NCI-H2227 treated with DMSO at 0.1 percent for 48 hours (cell line): ENCODE results near the gene PRKAR1B.
"Not testable (repeated sequence)": the region's sequence is repeated elsewhere in the genome, so short reads cannot be mapped to it uniquely, and the experiment has no call there.

Experiments
- DNase-seq: peaks from one replicate; lab custom pipeline; 2025; lab: John Stamatoyannopoulos, UW

The PRKAR1B gene

DNA sequence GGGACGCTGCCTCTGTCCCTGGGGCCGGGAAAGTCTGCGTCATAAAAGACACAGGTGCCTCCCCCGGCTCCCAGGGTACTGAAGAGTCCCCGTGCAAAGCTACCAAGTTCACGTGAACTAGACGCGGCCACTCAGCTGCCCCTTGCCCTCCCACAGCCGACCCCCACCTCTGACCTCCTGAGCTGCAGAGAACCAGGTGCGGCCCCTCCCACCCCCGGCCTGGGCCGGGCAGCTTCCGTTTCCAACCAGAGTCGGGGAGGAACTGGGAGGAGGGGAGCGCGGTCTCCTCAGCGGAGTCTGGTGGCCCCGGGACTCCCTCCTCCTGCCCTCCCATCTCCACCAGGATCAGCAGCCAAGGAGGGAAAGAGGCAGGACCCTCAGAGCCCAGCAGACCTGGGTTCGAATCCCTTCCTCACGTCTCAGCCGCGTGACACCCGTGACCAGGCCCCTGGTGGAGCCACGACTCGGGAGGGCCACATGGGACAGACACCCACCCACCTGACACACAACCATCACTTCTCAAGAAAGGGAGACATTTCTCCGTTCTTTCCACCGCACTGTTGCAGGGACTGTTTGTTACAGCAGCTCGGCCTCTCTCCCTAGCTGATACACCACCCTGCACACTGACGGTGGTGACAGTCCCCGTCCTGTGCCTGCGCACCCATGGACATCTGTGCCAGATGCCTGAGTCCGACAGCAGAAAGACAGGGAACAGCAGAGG is 170.1 kb downstream of the PRKAR1B start:
- no peak for DNase-seq

DNA sequence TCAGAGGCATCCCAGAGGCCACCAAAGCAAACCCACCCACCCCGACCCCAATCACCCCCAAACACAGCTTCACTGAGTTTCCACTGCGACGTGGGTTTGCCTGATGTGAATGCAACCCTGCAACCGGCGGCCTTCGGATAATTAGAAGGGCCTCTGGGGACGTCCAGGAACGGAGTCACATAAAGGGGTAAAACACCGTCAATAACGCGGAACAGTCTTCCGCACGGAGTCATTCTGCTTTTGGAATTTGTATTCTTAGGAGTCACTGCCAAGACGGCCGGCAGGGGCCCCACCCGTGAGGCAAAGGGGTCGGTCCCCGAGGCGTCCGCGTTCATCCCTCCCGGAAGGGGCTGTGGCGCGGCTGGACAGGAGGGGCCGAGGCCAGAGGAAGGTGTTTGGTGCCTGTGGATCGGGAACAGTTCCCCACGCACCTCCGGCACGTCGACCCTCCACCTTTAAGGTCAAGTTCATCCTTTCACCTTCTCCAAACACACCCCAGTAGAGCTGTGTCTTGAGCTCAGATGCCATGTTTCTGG is 170.7 kb downstream of the PRKAR1B start:
- no peak for DNase-seq

DNA sequence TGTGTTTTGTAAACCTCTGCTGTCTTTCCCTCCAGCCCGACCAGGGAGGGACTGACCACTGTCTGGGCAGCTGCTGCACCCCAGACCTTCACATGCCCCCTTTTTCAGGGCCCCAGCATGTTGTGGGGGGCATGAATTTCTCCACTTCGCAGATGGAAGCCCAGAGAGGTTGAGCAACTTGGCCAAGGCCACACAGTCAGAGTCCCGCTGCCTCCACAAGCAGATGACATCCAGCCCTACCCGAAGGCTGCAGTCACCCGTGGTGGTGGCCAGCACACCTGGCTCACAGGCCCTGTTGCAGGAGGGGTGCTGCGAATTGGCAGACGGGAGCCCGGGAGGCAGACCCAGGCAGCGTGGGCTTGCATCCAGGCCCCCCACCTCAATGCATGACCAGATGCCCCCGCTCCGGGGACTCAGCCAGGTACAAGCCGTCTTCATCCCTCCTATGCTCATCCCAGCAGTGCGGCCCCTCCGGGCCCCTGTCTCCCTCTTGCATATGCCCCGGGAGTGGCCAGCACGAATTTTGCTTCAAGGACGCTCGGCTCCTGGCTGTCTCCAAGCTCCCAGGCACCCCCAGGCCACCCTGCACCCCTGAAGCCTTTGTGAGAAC is 171.4 kb downstream of the PRKAR1B start:
- no peak for DNase-seq

DNA sequence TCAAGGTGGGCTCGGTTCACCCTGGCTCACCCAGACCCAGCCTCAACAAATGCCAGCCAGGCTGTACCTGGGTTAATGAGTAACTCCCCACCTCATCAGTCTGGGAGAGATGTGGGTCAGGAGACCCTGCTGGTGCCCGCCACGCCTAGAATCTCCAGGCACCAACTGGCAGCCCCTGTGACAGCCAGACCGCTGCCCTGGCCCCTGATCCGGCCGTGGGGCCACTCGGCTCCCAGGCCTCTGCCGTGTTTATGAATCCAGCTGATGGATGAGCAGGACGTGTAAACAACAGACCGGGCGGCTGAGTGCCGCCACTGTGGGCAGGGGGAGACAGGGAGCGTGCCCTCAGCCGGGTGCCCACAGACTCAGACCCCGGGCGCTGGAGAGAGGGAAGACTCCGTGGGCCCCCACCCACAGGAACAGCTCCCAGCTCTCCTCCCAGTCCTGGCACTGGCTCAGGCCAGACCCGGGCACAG is 173.4 kb downstream of the PRKAR1B start:
- DNase-seq = no peak

DNA sequence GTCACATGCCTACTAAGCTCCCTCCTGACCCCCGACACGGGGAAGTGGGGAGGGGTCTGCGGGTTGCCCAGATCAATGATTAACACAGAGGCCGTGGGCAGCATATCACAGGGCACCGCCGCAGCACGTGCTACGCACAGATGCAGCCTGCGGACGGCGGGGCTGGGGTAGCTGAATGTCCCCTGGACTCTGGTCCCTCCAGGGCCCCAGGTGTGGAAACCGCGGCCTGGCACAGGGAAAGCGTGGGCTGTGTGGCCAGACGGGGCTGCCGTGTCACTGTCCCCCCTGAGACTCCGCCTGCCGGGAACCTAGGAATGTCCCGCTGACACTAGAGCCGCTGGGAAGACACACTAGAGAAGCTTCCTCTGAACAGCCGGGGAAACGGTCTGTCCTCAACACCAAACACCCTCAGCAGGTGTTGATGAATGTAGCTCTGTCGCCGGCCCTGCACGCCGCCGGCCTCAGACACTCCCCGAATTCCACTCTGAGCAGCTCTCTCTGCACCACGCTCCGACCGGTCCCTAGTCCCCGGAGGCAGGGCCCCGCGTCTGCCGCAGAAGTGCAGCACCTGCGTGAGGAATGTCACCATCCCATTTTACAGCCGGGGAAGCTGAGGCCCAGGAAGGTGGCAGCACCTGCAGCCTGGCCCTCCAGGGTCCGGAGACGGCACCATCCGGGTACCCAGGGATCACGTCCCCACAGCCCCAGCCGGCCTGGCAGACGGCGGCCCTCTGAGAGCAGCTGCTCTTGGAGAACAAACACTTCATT is 174.0 kb downstream of the PRKAR1B start:
- DNase-seq = no peak

DNA sequence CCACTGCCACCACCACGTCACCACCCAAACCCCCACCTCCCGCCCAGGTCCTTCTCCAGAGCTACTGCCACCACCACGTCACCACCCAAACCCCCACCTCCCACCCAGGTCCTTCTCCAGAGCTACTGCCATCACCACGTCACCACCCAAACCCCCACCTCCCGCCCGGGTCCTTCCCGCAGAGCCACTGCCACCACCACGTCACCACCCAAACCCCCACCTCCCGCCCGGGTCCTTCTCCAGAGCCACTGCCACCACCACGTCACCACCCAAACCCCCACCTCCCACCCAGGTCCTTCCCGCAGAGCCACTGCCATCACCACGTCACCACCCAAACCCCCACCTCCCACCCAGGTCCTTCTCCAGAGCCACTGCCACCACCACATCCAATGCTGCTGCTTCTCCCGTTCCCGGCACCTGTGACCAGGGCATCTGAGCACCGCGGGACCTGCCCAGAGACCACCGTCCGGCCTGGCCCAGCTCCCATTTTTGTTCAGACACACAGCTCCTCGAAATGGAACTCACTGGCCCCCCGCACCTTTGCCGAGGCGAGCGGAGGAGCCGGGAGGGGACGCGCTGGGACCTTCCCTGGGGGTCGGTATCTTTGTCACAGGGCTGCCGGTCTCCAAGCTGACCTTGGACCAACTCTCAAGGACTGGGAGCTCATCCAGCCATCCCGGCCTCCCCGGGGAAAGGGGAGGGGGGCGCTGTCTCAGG is 174.8 kb downstream of the PRKAR1B start:
- not testable (repeated sequence) for DNase-seq

DNA sequence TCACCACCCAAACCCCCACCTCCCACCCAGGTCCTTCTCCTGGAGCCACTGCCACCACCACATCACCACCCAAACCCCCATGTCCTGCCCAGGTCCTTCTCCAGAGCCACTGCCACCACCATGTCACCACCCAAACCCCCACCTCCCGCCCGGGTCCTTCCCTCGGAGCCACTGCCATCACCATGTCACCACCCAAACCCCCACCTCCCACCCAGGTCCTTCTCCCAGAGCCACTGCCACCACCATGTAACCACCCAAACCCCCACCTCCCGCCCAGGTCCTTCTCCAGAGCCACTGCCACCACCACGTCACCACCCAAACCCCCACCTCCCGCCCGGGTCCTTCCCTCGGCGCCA is 175.5 kb downstream of the PRKAR1B start:
- not testable (repeated sequence) for DNase-seq

DNA sequence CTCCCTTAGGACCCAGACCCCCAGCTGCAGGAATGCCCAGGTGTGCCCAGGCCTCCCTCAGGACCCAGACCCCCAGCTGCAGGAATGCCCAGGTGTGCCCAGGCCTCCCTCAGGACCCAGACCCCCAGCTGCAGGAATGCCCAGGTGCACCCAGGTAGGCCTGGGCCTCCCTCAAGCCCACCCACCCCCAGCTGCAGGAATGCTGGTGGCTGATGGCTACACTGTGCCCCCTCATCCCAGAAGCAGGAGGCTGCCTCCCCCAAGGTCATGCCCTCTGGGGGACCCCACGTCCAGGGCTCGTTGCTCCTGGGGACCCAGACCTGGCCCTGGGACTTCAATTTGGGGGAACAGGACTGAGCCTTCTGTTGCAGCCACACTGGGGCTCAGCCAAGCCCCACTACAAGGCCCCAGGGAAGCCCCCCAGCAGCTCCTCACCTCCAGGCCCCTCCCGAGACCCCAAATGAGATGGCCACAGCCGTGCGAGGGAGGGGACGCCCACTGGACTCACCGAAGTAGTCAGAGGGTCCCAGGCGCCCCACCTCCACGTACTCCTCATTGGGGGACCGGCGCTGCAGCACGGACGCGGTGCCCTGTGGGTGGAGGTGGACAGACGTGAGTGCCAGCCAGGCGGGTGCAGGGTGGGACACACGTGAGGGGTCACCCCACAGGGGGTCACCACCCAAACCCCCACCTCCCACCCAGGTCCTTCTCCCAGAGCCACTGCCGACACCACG is 176.0 kb downstream of the PRKAR1B start:
- no peak for DNase-seq

DNA sequence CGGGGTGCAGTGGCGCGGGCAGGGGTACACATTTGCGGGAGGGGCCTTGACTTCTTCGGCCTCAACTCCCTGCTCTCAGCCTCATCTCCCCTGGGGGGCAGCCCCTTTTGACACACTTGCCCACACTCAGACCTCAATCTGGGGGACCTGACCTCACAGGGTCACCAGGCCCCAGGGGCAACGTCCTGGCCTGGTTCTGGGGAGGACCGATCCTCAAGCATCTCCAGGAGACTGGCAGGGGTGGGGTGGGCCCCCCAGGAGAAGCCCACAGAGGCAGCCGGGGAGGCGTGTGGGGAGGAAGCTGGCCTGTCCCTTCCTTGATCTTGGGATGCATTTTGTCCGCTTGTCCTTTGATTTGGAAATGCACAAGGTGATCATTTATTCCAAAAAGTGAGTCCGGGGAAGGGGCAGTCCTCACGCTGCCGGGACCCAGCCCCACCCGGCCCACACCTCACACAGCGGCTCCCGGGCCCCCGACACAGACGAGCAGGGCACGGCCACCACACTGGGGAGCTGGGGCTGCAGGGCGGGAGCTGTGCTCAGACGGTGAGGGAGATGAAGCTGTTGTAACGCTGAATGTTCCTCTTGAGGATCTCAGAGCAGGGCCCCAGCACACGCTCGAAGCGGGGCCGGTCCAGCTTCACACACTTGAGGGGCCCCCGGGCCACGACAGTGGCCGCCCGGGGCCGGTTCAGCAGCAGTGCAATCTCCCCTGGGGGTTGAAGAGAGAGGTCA is 177.0 kb downstream of the PRKAR1B start:
- DNase-seq = no peak

DNA sequence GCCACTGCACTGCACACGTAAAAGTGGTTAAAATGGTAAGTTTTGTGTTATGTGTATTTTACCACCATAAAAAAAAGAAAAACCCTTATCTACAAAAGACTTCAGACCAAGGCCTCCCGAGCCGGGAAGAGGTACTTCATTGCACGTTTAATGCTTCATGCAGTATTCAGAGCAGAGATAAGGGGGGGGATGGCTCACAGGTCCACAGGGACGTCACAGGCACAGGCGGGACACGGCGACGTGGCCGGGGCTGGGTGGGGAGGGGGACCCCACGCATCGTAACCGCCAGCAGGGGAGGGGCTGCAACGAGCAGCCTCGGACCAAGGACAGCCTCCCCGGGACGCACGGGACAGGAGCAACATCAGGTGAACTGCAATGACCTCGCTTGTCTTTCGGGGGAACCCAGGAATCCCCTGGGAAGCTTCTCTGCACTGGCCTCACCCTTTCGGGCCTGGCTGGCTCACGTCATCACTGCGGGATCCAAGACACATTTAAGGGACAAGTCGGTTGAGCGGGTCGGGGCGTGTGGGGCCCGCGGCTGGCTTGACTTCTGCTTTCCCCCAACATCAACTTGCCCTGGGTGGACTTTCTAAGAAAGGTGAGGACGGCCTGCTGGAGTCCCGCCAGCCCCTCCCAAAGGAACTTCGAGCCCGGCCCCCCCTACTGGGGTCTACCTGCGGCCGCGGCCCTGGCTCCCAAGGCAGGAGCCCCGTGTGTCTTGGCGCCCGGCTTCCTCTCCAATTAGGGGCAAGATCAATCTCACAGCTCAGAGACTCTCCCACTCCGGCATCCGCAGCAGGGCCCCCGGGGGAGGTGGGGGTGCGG is 177.8 kb downstream of the PRKAR1B start:
- DNase-seq = no peak

DNA sequence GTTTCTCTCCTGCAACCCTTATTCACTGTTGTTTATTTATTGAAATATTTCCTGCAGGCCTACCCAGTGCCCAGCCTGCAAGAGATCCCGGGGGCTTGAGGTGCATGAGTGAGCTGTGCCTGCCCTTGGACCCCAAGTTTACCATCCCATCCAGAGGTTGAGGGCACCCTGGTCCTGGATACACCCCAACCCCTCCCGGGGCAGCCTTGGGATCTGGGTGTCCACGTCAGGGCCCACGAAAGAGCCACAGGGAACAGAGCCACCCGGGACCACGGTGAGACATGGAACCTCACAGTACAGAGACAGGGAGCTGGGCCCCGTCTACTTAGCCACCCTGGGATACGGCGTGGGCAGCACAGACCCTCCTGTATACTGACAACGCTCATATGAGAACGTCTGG is 178.7 kb downstream of the PRKAR1B start:
- DNase-seq = no peak

DNA sequence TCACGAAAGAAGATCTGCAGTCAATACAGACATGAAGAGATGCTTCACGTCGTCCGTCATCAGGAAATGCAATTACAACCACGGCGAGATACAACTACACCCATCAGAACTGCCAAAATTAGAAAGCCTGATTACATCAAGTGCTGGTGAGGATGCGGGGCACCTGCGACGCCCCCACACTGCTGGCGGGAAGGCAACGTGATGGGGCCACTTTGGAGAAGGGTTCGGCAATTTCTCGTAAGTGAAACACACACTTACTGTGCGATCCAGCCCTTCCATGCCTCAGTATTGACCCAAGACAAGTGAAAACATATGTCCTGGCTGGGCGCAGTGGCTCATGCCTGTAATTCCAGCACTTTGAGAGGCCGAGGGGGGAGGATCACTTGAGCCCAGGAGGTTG is 181.6 kb downstream of the PRKAR1B start:
- DNase-seq = no peak

DNA sequence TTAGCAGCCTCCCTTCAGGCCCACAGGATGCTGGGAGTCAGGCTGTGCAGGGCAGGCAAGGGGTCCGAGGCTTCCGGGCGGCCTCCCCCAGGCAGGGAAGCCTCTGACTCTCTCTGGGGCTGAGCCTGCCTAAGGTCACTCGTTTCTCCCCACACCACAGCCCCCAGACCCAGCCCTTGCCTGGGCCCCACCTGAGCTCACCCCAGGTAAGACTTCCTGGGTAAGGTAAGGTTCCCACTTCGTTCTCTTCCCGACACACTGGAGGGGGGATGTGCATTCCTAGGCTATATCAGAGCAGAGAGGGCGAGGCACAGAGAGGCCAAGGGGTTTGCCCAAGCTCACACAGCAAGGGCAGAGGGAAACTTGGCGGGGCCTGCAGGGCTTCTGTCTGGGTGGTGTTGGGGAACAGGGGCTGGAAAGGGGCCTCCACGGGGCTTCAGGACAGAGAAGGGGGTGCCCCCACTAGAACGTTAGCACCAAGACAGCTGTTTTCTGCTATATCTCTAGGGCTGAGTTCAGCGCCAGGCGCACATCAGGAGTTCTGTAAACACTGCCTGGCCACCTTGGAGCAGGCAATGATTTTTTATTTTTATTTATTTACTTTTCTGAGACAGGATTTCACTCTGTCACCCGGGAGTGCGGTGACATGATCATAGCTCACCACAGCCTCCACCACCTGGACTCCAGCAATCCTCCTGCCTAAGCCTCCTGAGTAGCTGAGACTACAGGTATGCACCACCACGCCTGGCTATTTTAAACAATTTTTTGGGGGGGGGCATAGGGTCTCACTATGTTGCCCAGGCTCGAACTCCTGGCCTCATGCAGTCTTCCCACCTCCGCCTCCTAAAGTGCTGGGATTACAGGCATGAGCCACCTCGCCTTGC is 182.5 kb downstream of the PRKAR1B start:
- DNase-seq = no peak

DNA sequence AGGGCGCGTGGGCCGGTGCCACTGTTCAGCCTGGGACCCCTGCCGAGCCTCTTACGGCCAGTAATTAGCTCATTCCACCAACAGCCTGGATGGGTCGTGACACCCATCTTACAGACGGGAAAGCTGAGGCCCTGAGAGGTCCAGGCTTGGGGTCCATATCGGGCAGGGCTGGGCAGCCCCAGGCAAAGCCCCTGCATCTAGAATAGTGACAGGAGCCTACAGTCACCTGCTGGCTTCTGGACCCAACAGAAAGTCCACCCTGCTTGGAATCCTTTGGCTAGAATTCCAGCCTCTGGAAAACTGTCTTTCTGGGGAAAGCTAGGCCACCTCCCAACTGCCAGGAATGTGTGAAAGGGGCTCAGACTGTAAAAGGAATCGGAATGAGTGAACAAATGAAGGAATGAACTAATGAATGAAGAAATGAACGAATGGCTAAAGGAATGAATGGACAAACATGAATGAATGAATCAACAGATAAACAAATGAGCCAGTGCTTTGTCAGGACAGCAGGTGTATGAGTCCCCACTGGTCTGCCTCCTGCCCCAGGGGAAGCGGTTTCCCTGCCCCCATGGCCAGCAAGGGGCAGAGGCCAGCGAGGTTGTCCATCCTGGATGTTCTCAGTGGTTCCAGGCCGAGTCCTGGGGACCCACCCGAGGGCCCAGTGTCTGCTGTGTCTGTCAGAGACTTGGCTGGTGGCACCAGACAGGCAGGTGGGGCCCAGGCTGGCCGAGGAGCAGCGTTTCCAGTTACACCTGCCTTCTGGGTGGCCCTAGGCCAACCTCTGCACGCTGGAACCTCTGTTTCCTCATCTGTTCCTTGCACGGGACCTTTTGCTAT is 183.4 kb downstream of the PRKAR1B start:
- no peak for DNase-seq

DNA sequence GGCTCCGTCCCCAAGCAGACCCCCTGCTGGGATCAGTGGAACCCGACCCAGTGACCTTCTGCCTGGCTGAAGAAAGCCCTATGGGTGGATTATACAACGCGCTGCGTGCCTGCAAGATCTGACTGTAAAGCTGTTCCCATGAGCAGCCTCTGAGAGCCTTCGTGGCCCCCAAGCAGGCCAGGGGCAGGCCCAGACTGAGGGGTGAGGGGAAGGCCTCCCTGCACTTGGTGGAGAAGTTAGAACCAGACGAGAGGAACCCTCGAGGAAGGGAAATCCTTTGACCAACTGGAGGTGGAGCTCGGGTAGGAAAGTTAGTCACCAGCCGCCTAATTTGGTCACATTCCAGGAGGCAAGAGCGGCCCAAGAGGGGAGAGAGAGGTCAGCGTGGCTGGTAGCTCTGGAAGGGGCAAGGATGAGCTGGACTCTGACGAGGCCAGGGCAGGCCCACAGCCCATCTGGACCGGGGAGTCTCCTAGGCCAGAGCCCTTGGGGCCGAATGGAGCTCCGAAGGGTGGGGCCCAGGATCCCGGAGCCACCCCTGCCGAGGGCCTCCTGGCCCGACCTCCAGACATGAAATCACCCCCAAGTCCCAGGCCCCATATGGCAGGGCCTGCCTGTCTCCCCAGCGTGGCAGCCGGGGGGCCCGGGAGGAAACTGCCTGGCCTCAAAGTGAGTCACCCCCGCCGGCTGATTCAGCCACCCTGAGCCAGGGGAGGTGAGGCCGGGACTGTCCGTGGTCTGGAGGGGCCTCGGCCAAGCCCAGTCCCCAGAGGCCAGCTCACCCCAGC is 184.2 kb downstream of the PRKAR1B start:
- DNase-seq = no peak

DNA sequence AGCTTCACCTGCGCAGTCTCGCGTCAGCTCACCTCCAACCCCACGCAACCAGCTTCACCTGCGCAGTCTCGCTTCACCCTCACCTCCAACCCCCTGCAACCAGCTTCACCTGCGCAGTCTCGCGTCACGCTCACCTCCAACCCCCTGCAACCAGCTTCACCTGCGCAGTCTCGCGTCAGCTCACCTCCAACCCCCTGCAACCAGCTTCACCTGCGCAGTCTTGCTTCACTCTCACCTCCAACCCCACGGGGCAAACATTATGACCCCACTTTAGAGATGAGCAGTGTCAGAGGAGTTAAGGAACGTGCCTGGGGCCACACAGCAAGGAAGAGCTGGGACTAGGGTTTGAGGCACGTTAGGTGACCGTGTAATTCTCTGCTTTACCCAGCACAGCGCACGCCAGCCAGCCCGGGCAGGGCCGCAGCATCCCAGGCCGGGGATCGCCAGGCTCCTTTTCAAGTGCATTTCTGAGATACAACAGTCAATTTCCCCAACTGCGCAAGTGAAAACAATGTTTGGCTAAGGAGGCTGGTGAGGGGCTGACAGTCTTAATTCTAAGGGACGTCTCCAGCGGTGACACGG is 184.9 kb downstream of the PRKAR1B start:
- no peak for DNase-seq

DNA sequence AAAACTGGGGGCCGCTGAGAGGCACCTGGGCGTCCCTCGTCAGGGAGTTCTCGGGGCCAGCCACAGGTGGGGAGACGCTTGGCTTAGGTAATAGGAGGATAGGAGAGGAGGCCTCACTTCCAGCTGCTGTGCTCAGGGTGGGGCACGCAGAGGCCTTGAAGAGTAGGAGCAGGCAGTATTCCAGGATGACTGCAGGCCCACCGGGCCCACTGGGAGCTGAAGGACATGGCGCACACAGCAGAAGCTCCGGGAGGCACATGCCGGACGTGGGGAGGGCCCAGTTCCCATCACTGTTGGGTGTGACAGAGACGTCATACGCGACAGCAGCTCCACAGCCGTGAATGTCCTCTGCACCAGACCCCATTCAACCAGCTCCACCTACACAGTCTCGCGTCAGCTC is 185.4 kb downstream of the PRKAR1B start:
- DNase-seq = no peak
